Measurements from ENCODE around the gene ZNF804A.

The ZNF804A gene

DNA sequence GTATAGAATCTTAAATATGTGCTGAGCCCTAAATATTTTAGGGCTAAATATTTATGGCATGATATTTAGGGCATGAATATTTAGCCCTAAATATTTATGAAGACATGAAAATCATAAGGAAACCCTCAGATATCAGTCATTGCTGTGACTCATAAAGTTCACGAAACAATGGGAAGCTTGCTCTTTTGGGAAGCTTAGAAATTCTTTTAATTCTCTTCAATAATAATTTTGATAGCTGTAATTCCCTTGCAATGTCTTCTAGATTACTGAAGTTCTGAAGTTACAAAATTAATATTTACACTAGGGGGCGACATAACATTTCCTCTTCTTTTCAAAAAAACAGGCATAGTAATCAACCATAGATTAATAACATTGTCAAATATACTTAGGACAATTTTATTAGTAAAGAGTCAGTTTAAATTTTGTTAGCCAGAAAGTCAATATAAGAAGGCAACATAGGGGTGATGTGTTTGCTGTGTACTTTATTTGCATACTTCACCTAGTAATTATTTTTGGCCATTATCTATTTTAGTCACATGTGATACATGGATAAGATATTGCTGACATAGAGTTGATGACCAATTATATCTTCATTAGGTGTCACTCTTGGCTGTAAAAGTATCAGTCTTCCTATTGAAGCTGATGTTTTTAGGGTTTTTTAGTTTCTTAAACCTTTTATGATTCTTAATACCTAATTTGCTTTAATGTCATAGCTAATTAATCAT is 13.2 kb downstream of the ZNF804A start:
- no peak for DNase-seq

DNA sequence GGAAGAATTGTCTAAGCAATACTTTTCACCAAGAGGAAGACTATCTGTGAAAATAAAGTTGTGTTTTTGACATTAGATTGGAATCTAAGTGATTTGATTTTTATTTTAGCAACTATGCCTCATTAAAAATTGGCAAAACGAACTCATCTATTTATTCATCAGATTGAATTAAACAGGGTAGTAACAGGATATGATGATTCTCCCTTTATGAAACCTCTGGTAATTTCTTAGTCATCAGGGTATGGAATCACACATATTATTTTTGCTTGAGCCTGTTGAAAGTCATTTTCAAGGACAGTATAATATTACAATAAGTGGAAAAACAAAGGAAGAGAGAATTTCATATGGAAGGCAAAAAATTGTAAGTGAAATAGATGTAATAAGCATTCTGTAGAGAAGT is 22.0 kb downstream of the ZNF804A start:
- DNase-seq: no peak

DNA sequence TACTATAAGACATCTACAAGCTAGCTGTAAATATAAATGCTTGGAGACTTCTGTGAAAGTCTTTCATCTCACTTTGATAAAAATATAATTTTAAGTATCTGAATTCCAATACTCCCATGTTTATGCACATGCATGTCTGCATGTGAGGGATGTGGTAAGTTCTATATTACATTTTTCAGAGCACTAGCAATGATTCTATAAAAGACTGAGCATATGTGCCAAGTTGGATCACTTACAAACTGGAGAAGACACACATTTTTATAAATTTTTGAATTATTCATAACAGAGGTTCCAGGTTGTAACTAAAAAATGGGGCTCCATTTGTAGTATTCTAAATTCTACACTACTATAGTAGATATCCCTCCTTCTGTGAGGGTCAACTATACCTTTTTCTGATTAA is 26.0 kb downstream of the ZNF804A start:
- no peak for DNase-seq

DNA sequence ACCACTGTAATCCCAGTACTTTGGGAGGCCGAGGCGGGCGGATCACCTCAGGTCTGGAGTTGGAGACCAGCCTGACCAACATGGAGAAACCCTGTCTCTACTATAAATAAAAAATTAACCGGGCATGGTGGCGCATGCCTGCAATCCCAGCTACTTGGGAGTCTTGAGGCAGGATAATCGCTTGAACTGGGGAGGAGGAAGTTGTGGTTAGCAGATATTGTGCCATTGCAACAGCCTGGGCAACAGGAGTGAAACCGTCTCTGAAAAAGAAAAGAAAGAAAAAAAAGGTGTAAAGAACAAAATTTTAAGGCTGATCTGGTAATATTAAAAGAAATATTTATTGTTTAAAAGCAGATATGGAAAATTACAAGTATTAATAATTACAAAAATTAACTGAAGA is 29.7 kb downstream of the ZNF804A start:
- DNase-seq: no peak

DNA sequence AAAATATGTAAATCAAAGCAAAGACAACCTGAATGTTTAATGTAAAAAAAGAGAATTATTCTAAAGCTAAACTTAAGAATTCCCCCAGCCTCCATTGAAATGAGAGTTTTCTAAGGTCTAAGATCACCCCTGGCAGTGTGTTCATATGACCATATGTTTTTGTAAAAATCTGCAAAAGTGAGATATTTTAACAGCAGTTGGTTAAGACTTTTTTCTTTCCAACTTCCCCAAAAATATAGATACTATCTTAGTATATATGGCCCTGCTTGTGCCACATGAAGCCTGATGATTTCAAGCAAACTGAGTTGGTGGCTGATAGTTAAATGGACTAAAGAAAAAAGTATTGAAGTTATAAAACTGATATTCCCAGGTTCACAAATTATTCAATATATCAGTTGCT is 35.4 kb downstream of the ZNF804A start:
- no peak for DNase-seq

DNA sequence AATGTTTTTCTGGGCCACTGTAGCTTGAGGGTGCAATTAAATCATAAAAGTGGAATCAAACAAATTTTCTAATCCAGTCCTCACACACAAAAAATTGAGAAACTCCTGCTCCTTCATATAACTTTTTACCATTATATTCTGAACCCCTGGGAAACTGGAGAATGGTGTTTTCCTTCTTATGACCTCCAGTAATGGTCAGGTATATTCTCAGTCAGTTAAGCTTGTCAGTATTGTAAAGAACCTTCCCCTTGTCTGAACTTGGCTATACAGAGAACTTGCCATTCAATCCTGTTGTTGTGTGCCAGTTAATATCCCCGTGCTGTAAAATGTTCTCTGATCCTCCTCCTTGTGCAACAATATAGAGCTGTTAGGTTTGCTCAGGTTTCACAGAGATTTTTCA is 39.5 kb downstream of the ZNF804A start:
- DNase-seq: no peak

DNA sequence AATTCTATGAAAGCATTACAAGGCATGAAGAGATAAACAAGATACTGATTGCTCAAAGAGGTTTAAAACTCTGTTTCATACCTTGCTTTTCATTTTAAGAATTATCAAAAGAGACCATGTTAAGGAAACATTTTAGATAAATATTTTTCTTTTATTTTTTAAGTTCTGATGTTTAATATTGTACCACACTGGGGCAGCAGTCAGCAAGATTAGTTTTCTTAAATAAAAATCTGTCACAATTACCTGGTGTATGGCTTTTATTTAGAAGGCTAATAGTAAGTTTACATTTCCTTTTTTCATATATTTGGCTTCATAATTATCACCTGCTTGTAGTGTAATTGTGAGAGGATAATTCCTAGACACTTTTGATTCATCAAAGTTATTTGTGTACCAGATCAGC is 46.4 kb downstream of the ZNF804A start:
- no peak for DNase-seq

DNA sequence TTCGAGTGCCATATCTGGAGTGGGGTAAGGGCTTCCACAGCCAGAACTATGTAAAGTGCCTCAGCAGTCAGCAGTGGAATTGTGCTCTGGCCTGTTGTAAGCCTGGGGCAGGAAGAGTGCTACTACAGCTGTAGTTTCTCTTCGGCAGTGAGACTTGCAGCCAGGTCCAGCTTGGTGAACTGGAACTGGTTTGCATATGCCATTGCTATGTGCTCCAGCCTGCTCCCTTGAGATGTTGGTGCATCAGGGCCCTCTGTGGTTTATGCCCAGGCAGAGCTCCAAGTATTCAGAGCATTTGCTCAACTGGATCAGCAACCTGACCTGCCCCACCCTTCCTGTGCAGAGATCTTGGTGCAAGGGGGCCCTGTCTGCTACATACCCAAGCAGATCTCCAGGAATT is 47.8 kb downstream of the ZNF804A start:
- no peak for DNase-seq

DNA sequence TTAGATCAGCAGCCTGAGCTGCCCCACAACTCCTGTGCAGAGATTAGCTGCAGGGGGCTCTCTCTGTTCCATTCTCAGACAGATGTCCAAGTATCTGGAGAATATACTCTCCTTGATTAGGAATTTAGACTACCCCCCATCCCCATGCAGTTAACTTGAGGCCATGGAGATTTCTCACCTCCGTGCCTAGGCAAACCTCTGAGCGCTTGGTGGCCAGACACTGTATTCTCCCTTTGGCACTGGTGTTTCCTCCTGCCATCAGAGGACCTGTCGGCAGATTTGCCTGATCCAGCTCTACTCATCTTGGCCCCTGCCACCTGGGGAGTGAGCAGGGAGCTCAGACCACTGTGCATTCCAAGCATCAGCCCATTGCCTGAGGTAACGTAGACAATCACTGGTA is 48.3 kb downstream of the ZNF804A start:
- no peak for DNase-seq

DNA sequence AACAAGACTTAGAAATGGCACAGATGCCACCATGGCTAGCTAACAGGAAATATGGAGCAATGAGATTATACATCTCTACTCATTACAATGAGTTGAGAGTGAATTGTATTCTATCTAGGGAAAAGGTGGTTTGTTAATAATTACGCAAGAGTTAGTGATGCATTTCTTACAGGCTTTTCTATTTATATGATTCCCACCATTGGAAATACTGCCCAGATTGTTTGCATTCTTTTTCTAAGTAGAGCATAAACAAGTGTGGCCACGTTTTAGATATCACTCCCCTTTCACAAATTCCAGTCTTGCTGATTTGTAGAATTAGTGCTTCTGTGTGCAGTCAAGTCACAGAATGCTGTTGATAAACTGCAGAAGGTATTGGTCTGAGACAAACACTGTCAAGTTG is 56.6 kb downstream of the ZNF804A start:
- DNase-seq: no peak

DNA sequence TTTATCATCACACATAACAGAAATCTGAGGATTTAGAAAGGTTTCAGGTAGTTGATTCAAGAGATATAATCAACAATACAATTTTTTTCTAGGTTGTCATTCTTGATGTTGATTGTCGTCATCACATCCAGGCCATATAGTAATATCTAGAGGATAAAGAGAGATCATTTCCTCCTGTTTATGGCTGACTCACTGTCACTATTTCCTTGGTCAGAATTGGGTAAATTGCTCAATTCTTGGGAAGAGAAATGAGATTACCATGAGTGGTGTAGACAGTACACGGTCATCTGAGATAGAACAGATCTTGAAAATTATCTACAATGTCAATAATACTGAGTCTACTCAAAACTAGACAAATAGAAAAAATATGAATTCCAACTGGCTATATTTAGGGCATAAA is 78.8 kb downstream of the ZNF804A start:
- DNase-seq: no peak

DNA sequence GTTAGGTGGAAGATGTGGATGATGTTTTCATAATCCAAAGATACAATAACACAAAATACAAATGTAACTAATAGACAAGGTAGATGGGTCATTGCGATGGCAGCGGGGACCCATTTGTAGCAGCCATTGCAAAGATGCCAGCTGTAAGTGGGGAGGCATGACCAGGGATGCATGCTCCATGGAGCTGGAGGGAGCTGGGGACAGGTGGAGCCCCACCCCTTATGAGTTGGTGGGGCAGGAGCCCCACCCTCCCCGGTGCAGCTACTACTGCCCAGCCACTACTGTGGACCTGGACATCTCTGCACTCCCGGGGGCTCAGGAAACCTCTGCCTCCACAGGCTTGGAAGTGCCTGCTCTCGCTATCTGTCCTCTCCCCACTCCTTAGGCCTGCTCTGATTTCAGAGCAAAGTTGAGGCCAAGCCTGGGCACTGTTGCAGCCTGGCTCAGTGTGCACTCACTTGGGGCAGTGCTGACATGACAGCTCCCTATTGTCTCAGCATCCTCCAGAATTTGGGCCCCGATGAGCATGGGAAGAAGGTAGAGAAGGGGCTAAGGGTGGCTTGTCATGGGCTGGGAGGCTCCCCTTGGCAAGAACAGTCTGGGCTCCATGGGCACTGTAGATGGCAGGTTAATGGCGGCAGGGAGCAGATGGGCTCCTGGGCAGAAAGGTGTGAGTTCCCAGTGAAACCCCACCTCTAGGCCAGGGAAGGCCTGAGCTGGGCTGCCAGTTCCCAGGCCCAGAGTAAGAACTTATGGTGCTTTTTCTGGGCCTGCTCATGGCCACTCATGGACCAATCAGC is 81.1 kb downstream of the ZNF804A start:
- no peak for DNase-seq

DNA sequence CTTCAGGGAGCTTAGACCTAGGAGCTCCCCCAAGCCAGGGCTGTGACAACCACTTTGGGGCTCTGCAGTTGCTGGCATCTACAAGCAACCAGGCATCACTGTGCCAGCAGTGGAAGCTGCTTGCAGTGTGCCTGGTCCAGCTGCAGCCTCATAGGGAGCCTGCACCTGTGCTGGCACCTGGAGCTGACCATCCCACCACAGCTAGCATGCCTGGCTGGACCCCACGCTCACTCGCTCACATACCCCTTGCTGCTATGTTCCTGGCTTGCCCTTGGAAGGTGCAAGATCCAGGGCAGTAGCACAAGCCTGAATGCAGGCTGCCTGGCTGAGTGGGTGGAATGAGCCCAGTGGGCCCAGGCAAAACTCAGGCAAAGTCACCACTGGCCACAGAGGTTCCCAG is 82.5 kb downstream of the ZNF804A start:
- DNase-seq: no peak

DNA sequence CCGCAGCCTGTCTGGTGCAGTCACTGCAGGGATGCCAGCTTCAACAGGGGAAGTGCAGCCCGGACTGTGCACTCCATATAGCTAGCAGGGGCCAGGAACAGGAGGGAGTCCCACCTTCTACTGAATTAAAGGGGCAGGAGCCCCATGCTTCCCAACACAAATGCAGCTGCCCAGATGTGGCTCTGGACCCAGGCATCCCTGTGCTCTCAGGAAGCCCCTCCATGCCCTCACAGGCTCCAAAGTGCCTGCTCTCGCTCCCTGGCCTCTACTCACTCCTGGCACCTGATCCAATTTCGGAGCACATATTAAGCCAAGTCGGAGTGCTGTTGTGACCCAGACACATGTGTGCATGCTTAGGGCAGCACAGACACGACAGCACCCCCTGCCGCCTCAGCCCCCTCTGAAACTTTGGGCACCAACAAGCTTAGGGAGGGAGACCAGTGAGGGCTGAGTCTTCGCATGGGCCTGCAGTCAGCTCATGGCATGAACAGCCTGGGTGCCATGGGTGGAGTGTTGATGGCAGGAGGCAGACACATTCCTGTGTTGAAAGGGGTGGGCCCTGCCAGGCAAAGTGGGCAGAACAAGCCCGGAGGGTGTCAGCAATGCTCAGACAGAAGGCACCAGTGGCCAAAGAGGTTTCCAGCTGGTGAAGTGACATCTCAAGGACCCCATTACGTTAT is 83.5 kb downstream of the ZNF804A start:
- DNase-seq: no peak

DNA sequence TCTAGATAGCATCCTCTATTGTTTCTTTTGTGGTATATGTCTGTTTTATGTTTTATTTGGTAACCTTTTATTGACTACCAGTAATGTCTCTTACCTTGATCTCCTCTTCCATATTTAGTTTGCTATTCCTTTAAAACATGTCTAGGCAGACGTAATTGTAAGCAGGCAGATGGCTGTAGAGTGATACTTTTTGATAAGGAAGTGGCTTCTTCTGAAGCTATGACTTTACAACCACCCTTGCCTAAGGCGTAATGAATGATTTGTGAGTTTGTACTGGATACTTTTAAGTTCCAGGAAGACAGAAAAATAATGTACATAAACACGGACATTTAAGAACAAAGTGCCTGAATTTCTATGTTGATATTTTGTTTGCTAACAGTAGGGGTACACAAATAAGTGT is 85.6 kb downstream of the ZNF804A start:
- DNase-seq: no peak

DNA sequence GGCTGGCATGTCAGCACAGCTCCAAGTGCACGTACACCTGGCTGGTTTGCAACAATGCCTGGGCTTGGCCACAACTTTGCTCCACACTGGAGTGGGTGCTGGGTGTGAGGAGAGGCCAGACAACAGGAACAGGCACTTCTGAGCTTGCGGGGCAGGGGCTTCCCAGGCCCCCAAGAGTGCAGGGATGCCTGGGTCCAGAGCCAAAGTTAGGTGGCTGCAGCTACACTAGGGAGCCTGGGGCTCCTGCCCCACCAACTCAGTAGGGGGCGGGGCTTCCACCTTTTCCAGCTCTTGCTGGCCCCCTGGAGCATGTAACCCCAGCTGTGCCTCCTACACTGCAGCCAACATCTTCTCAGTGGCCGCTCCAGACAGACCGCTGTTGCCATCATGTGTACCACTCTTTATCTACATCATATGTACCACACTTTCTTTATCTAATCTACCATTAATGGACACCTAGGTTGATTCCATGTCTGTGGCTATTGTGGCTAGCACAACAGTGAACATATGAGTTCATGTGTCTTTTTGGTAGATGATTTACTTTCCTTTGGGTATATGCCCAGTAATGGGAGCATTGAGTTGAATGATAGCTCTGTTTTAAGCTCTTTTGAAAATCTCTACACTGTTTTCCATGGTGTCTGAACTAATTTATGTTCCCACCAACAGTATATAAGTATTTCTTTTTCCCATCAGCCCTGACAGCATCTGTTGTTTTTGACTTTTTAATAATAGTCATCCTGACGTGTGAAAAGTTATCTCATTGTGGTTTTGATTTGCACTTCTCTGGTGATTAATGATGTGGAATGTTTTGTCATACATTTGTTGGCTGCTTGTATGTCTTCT is 87.9 kb downstream of the ZNF804A start:
- DNase-seq: no peak

DNA sequence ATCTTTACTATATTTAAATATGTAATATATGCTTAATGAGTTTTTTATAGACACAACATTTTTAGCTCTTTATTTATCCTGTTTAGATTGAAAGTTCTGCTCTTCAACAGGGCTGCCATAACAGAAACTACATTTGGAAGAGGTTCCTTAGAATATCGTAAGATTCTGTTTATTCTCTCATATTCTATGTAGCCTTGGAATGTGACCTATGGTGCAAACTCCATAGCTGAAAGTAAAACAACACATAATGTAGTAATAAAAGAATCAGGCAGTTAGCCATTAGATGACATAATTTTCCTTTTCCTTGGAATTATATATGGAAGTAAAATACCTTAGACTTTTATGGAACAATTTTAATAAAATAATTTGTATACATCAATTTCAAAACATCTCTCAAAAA is 91.3 kb downstream of the ZNF804A start:
- DNase-seq: no peak

DNA sequence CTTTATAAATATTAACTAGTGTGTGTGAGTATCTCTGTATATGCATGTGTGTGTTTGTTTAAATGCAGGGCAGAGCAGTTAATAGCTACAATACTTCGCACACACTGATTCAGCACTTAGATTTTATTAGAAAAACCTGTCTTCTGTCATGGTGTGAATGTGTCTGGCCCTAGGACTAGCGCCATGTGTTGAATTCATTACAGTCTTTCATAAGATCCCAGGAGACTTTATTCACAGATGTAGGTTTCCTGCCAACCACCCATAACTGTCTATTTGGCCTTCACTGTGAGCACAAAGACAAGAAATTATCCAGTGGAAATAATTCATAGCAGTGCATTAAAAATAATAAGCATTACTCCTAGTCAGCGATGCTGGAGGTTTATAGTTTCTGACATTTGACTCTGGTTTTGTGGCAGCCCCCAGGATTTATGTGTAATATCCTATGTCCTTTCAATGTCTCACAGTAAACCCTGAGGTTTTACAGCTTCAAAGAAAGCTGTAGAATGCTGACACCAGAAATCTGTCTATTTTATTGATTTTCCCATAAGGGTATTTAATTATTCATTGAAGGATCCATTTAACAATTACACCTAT is 93.9 kb downstream of the ZNF804A start:
- DNase-seq: no peak

DNA sequence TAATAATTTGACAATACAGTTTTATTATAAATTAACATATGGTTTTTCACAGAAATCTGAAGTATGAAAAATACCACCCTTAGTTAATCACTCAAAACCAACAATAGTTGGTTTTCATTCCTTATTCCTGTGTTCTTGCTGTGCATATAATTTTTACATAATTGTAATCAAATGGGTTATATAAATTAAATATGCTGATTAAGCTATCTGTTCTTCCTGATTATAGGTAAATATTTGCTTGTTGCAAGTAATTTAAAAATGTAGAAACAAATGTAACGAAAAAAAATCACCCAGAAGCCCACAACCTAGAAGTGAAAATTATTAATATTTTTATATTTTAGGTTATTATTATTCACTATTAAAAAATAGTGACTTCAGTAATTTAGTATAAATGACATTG is 98.3 kb downstream of the ZNF804A start:
- no peak for DNase-seq

DNA sequence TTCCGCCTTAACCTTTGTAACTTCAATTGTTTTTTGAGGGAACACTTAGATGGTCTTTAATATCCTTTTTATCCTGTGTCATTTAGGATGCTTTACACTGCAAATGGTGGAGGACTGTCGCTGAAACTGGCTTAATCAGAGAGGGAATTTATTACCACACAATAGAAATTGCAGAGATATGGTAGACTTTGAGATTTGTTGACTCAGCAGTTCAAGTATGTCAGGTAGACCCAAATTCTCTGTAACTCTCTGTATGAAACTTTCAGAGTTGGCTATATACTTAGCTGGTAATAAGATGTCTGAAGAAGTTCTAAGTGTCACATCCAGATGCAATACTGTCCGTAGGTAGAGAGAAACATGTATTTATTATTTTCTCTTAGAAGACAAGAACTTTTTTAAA is 100.1 kb downstream of the ZNF804A start:
- DNase-seq: no peak

DNA sequence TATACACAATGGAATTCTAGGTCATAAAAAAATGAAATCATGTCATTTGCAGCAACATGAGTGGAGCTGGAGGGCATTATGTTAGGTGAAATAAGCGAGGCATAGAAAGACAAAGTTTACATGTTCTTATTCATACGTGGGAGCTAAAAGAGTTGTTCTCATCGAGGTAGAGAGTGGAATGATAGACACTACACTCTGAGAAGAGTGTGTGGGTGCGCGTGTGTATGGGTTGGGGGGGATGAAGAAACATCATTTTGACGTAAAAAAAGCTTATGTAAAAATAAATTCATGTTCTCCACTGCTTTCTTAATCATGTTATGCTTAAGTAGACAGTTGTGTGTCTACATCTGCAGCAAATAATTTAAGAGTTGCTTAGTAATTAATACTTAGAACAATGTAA is 123.6 kb downstream of the ZNF804A start:
- DNase-seq: no peak

DNA sequence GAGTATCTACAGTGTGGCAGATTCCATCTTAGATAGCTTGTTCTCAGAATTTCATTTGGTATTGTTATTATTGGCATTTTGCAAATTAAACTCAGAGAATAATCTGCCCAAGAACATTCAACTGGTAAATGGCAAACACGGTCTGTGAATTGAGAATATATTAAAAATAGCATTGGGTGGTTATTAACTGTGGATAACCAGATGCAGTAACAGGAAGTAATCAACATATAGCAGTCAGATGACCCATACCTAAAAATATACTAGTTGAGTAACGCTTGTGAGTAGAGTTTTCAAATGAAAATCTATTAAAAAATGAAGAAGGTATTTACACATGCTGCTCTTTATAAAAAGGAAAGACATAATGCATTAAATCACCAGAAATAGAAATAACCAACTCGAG is 129.5 kb downstream of the ZNF804A start:
- no peak for DNase-seq

DNA sequence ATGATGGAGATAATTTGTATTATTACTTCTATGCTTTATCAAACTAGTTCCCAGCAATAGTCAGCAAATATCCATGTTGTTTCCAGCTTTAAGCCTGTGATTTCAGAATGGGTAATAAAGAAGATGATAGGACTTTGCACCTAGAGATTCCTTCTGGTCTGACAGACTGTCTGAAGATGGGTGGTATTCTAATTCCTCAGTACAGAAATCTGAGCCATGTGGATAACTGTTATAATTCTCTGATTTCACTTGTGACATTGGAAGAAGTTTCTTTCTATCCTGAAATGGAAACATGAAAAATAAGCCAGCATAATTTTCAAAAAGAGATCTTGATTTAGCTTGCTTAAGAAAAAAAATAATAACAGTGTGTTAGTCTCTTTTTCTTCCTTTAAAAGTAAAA is 130.1 kb downstream of the ZNF804A start:
- DNase-seq: no peak
